ENCODE results near the gene GDI1. TPM values are rescaled to one million over a fixed set of nuclear protein-coding genes. Genes with fewer than 3 reads are reported as not detected.

GDI1 gene
- total and polyA plus RNA-seq, 8 donors = 45.7 to 178 (median 66.5) TPM

DNA sequence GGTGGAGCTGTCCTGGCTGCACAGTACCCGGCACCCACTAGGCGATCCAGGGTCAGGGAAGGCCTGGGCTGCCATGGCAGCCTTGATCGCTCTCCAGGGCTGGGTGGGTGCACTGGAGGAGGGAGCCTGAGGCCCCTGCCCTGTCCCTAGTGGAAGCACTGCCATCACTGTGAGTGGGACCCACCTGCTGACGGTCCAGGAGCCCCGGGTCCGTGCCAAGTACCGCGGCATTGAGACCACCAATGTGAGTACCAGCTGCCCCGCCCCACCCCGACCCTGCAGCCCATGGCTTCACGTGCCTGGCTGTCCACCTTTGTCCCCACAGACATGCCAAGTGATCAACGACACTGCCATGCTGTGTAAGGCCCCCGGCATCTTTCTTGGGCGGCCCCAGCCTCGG, 30.0 kb downstream of the GDI1 start:
- WGBS, 5 donors = 93 to 100% (median 96%) methylated on average over 4 to 15 of the region's 15 CpGs
- DNase-seq = no peak
- intact Hi-C loops (cut with DNase I; ENCODE audit: low total_unique reads) = no loop called here
- Histone ChIP-seq H3K4me3 (no peak overlapping the region), H3K4me1 (no peaks in the 10 kb centered on the region), H3K36me3 (peaks cover 3 to 100% (median 91%) of the 10 kb centered on the region in 4 donors), H3K27me3 (no peaks in the 10 kb centered on the region), H3K9me3 (no peaks in the 10 kb centered on the region), H3K27ac (no peak overlapping the region)
- TF ChIP-seq POLR2A (IDR thresholded peaks at IDR 0.05) (no peak), EP300 (IDR thresholded peaks at IDR 0.05) (no peak), POLR2AphosphoS5 (IDR thresholded peaks at IDR 0.05) (no peak)
- TF ChIP-seq, protein P1, sequence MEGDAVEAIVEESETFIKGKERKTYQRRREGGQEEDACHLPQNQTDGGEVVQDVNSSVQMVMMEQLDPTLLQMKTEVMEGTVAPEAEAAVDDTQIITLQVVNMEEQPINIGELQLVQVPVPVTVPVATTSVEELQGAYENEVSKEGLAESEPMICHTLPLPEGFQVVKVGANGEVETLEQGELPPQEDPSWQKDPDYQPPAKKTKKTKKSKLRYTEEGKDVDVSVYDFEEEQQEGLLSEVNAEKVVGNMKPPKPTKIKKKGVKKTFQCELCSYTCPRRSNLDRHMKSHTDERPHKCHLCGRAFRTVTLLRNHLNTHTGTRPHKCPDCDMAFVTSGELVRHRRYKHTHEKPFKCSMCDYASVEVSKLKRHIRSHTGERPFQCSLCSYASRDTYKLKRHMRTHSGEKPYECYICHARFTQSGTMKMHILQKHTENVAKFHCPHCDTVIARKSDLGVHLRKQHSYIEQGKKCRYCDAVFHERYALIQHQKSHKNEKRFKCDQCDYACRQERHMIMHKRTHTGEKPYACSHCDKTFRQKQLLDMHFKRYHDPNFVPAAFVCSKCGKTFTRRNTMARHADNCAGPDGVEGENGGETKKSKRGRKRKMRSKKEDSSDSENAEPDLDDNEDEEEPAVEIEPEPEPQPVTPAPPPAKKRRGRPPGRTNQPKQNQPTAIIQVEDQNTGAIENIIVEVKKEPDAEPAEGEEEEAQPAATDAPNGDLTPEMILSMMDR (IDR thresholded peaks at IDR 0.05) = no peak

DNA sequence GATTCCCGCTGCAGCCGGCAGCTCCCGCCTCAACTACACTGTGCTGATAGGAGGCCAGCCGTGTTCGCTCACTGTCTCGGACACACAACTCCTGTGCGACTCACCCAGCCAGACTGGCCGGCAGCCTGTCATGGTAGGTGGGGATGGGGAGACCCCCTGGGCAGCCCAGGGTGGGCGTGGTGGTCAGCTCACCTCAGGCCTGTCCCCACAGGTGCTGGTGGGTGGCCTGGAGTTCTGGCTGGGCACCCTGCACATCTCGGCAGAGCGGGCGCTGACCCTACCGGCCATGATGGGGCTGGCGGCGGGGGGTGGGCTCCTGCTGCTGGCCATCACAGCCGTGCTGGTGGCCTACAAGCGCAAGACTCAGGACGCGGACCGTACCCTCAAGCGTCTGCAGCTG, 30.6 kb downstream of the GDI1 start:
- Histone ChIP-seq H3K4me3 (no peak overlapping the region), H3K36me3 (peaks cover 3 to 100% (median 90%) of the 10 kb centered on the region in 4 donors), H3K27ac (no peak overlapping the region), H3K4me1 (no peaks in the 10 kb centered on the region), H3K9me3 (no peaks in the 10 kb centered on the region), H3K27me3 (no peaks in the 10 kb centered on the region)
- WGBS, 5 donors = 91 to 97% (median 96%) methylated on average over 5 to 21 of the region's 21 CpGs
- intact Hi-C loops (cut with DNase I; ENCODE audit: low total_unique reads) = no loop called here
- no peak for DNase-seq
- TF ChIP-seq, protein P1 (IDR thresholded peaks at IDR 0.05) = no peak
- TF ChIP-seq EP300 (IDR thresholded peaks at IDR 0.05) = no peak
- no peak for TF ChIP-seq POLR2A (IDR thresholded peaks at IDR 0.05)
- TF ChIP-seq POLR2AphosphoS5 (IDR thresholded peaks at IDR 0.05) = no peak

DNA sequence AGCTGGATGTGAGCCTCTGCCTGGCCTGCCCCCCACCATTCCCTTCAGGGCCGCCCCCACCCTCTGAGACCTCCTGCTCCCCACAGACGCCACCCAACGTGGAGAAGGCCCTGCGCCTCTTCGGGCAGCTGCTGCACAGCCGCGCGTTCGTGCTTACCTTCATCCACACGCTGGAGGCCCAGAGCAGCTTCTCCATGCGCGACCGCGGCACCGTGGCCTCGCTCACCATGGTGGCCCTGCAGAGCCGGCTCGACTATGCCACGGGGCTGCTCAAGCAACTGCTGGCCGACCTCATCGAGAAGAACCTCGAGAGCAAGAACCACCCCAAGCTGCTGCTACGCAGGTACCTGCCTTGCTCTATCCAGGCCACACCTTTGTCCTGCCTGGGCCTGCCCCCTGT, 31.3 kb downstream of the GDI1 start:
- Histone ChIP-seq H3K36me3 (peaks cover 3 to 96% (median 88%) of the 10 kb centered on the region in 4 donors), H3K9me3 (no peaks in the 10 kb centered on the region), H3K27me3 (no peaks in the 10 kb centered on the region), H3K4me1 (no peaks in the 10 kb centered on the region), H3K4me3 (no peak overlapping the region), H3K27ac (no peak overlapping the region)
- no peak for TF ChIP-seq POLR2A (IDR thresholded peaks at IDR 0.05)
- no peak for TF ChIP-seq EP300 (IDR thresholded peaks at IDR 0.05)
- TF ChIP-seq, protein P1 (IDR thresholded peaks at IDR 0.05) = no peak
- no peak for TF ChIP-seq POLR2AphosphoS5 (IDR thresholded peaks at IDR 0.05)
- WGBS, 5 donors = 94 to 100% (median 96%) methylated on average over 11 to 23 of the region's 23 CpGs
- DNase-seq = no peak
- intact Hi-C loops (cut with DNase I; ENCODE audit: low total_unique reads) = no loop called here

DNA sequence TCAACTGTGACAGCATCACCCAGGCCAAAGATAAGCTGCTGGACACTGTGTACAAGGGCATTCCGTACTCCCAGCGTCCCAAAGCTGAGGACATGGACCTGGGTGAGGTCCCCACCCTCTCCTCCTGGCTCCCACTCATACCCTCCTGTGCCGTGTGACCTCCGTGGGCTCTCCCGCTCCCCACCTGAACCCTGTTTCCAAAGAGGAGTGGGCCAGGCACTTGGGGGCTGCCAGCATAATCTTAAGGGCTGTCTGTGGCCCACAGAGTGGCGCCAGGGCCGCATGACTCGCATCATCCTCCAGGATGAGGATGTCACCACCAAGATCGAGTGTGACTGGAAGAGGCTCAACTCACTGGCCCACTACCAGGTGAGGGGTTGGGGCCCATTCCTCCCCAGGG, 32.2 kb downstream of the GDI1 start:
- TF ChIP-seq POLR2A (IDR thresholded peaks at IDR 0.05) (no peak), POLR2AphosphoS5 (IDR thresholded peaks at IDR 0.05) (no peak), EP300 (IDR thresholded peaks at IDR 0.05) (no peak)
- TF ChIP-seq, protein P1 (IDR thresholded peaks at IDR 0.05) = no peak
- H3K4me1 ChIP-seq = no peaks in the 10 kb centered on the region
- intact Hi-C loops (cut with DNase I; ENCODE audit: low total_unique reads) = no loop called here
- H3K27me3 ChIP-seq = no peaks in the 10 kb centered on the region
- peaks cover 3 to 89% (median 81%) of the 10 kb centered on the region in 4 donors for H3K36me3 ChIP-seq
- no peak overlapping the region for H3K4me3 ChIP-seq
- 88 to 92% (median 88%) methylated on average over 7 to 9 of the region's 9 CpGs for WGBS, 5 donors
- no peak overlapping the region for H3K27ac ChIP-seq
- H3K9me3 ChIP-seq = no peaks in the 10 kb centered on the region
- no peak for DNase-seq

All from stomach (tissue), 9 donors.